Anterior cingulate cortex (tissue), 58 donors: ENCODE data around the gene LHX1.

Experiments
- DNase-seq, 58 donors: peaks; one replicate each; lab custom pipeline; 2025; lab: John Stamatoyannopoulos, UW

Gene LHX1

GRCh38 chr17:36921095-36921851, 16.0 kb upstream of the LHX1 start:
- DNase-seq, result peak in 1 of 58 donors; percentile 24

- no peak for DNase-seq
Measured at GRCh38 chr17:36922175-36922574, 15.1 kb upstream of the LHX1 start.

GRCh38 chr17:36923814-36924221, 13.5 kb upstream of the LHX1 start:
- no peak for DNase-seq

- DNase-seq, result no peak
Measured at GRCh38 chr17:36926226-36926625, 11.0 kb upstream of the LHX1 start.

GRCh38 chr17:36926701-36927100, 10.6 kb upstream of the LHX1 start:
- DNase-seq, result no peak

- no peak for DNase-seq
Measured at GRCh38 chr17:36928471-36929345, 8.6 kb upstream of the LHX1 start.

- DNase-seq, result no peak
Measured at GRCh38 chr17:36929851-36930582, 7.3 kb upstream of the LHX1 start.

GRCh38 chr17:36930583-36930900, 6.7 kb upstream of the LHX1 start:
- no peak for DNase-seq

GRCh38 chr17:36931096-36931696, 6.1 kb upstream of the LHX1 start:
- DNase-seq, result no peak

- DNase-seq, result no peak
Measured at GRCh38 chr17:36931697-36932382, 5.4 kb upstream of the LHX1 start.

GRCh38 chr17:36932383-36932693, 4.9 kb upstream of the LHX1 start:
- no peak for DNase-seq

- DNase-seq, result no peak
Measured at GRCh38 chr17:36932694-36933511, 4.4 kb upstream of the LHX1 start.

- no peak for DNase-seq
Measured at GRCh38 chr17:36933512-36934143, 3.6 kb upstream of the LHX1 start.

- DNase-seq, result no peak
Measured at GRCh38 chr17:36934144-36934691, 3.1 kb upstream of the LHX1 start.

GRCh38 chr17:36934692-36935630, 2.3 kb upstream of the LHX1 start:
- DNase-seq, result no peak

GRCh38 chr17:36935671-36936454, 1.4 kb upstream of the LHX1 start:
- DNase-seq, result no peak
